AG04450 (cell line): ENCODE measurements around the gene LEMD1. TPM values are rescaled to one million over a fixed set of nuclear protein-coding genes. Genes with fewer than 3 reads are reported as not detected.

Source experiments
- CTCF ChIA-PET: fragments of 300-600, 350-600 bp; formaldehyde crosslinking; extraction: SDS; loops from one replicate; lab custom pipeline; 2022; ENCODE audit warnings: antibody characterized with exemption, inconsistent platforms; lab: Charles Lee
- POLR2A ChIA-PET: fragments of 350-600 bp; formaldehyde crosslinking; extraction: SDS; loops from one replicate; lab custom pipeline; 2021; ENCODE audit warnings: antibody characterized with exemption, inconsistent platforms; lab: Yijun Ruan, JAX
- DNase-seq: peaks from one replicate; pipeline ENCODE4 v3.0.0-alpha.2; 2011; ENCODE audit warnings: low read depth, low spot score
- H3K27ac ChIP-seq: one replicate; pipeline ENCODE4 v1.5.1; 2012; ENCODE audit warnings: low read depth, low read length, control low read depth
- H3K27me3 ChIP-seq: one replicate; pipeline ENCODE4 v1.6.0; 2012; ENCODE audit warnings: low read length; ENCODE audit not compliant: control insufficient read depth, insufficient read depth
- H3K4me3 ChIP-seq: 2 replicates; pipeline ENCODE4 v1.5.1; 2011; ENCODE audit warnings: mild to moderate bottlenecking, low read depth, low read length, control low read depth
- H3K9me3 ChIP-seq: 2 replicates; pipeline ENCODE4 v1.5.1; 2012; ENCODE audit warnings: low read length; ENCODE audit not compliant: control insufficient read depth, insufficient read depth
- CTCF ChIP-seq: IDR thresholded peaks from 2 replicates; pipeline ENCODE4 v1.5.1; 2011; ENCODE audit warnings: low read depth, low read length, control low read depth, inconsistent platforms
- polyA plus RNA-seq: library from polyadenylated mRNA; depleted of rRNA; stranded (reverse); fragments of >200 nt; gene quantifications from 2 replicates; pipeline ENCODE4 v1.2.3, GENCODE V29; 2011

The LEMD1 gene
- polyA plus RNA-seq, 1 experiment = not detected

- H3K27me3 ChIP-seq = peaks cover 72% of the 10 kb centered on the region
- POLR2A ChIA-PET = no interaction called here
- CTCF ChIA-PET = interaction anchor here (0.8 to 1.0 kb wide), 3 partner anchors 16 to 101 kb away, joined by 3 to 6 read pairs (median 4); no protein-coding TSS in a partner anchor
Measured at GRCh38 chr1:205454903-205455335, 33.1 kb upstream of the LEMD1 start.

GRCh38 chr1:205453466-205453865 is 31.6 kb upstream of the LEMD1 start:
- TF ChIP-seq CTCF = no peak
- ChIA-PET CTCF (interaction anchor here (1.4 kb wide), 1 partner anchor 32 kb away, joined by 6 read pairs; no protein-coding TSS in a partner anchor), POLR2A (no interaction called here)
- H3K9me3 ChIP-seq = no peaks in the 10 kb centered on the region; the same call in 1 of the 2 replicates
- no peak overlapping the region for H3K4me3 ChIP-seq
- no peak for DNase-seq
- no peak overlapping the region for H3K27ac ChIP-seq
- peaks cover 64% of the 10 kb centered on the region for H3K27me3 ChIP-seq

More at GRCh38 chr1:205454903-205455335, 33.1 kb upstream of the LEMD1 start:
- no peak overlapping the region for H3K27ac ChIP-seq
- DNase-seq = no peak
- no peak for TF ChIP-seq CTCF
- no peak overlapping the region for H3K4me3 ChIP-seq
- H3K9me3 ChIP-seq = no peaks in the 10 kb centered on the region; the same call in 1 of the 2 replicates

- Histone ChIP-seq H3K27me3 (peaks cover 60% of the 10 kb centered on the region), H3K9me3 (no peaks in the 10 kb centered on the region; the same call in 1 of the 2 replicates), H3K4me3 (no peak overlapping the region), H3K27ac (no peak overlapping the region)
- ChIA-PET CTCF (interaction anchor here (1.2 to 1.4 kb wide), 3 partner anchors 22 to 99 kb away, joined by 5 to 6 read pairs (median 5); no protein-coding TSS in a partner anchor), POLR2A (no interaction called here)
- no peak for TF ChIP-seq CTCF
- no peak for DNase-seq
Measured at GRCh38 chr1:205452933-205453332, 31.1 kb upstream of the LEMD1 start.

- CTCF ChIA-PET = interaction anchor here (1.2 to 1.4 kb wide), 3 partner anchors 22 to 98 kb away, joined by 5 to 6 read pairs (median 5); no protein-coding TSS in a partner anchor
- TF ChIP-seq CTCF = no peak
Measured at GRCh38 chr1:205452364-205452763, 30.5 kb upstream of the LEMD1 start.

GRCh38 chr1:205451759-205452164 is 29.9 kb upstream of the LEMD1 start:
- H3K27ac ChIP-seq = no peak overlapping the region
- peaks cover 53% of the 10 kb centered on the region for H3K27me3 ChIP-seq
- CTCF ChIA-PET = interaction anchor here (1.2 to 1.4 kb wide), 3 partner anchors 21 to 98 kb away, joined by 5 to 6 read pairs (median 5); no protein-coding TSS in a partner anchor
- POLR2A ChIA-PET = no interaction called here
- no peak overlapping the region for H3K4me3 ChIP-seq
- no peak for TF ChIP-seq CTCF
- no peaks in the 10 kb centered on the region; the same call in 1 of the 2 replicates for H3K9me3 ChIP-seq
- no peak for DNase-seq

More at GRCh38 chr1:205452364-205452763, 30.5 kb upstream of the LEMD1 start:
- Histone ChIP-seq H3K27ac (no peak overlapping the region), H3K4me3 (no peak overlapping the region), H3K27me3 (peaks cover 54% of the 10 kb centered on the region), H3K9me3 (no peaks in the 10 kb centered on the region; the same call in 1 of the 2 replicates)
- POLR2A ChIA-PET = no interaction called here
- no peak for DNase-seq
